Dermis blood vessel endothelial cell (primary cell): ENCODE results near the gene KNDC1. TPM values are rescaled to one million over a fixed set of nuclear protein-coding genes. Genes with fewer than 3 reads are reported as not detected.

ENCODE experiments used
- DNase-seq: peaks from one replicate; pipeline ENCODE4 v3.0.0; 2010
- total RNA-seq: library from RNA; depleted of rRNA; stranded (reverse); fragments of >200 nt; gene quantifications from 2 replicates; pipeline ENCODE4 v1.2.3, GENCODE V29; 2014

KNDC1 gene
- total RNA-seq, 1 donor from 2014 or later, result not detected

DNA sequence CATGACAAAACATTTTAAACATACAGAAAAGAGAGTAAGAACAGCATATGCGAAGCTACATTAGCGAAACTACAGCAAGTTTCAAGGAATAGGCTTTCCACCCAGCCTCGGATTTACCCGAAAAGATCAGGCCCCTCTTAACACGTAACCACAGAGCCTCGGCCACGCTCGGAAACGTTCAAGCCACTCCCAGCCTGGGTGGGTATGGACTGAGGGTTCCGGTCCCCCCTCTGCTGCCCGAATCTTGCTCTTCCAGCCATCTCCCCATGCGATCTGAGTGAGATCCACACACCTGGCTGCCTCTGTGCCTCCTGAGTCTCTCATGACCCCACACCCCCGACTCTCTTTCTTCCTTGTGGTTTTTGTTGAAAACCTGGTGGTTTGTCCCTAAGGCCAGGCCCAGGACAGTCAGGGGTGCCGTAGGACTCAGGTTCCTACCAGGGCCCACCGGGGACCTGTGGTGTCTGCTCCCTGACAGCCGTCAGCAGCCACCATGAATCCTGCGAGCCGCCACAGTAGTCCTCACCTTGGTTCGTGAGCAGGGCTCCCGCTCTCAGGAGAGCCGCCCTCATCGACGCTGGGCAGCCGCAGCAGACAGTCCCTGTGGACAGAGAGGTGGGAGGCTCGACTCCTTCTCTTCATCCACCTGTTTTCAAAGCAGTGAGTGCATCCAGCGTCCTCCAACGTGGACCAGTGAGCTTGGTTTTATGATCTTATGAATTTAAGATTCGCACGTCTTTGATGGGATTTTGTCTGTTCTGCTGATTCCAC is 18.5 kb downstream of the KNDC1 start:
- no peak for DNase-seq

- DNase-seq, result no peak
These were observed 19.1 kb downstream of the KNDC1 start for GRCh38 chr10:133179128-133179520.

- DNase-seq, result no peak
These were observed 19.6 kb downstream of the KNDC1 start for GRCh38 chr10:133179651-133180050.

- DNase-seq, result no peak
These were observed 20.4 kb downstream of the KNDC1 start for GRCh38 chr10:133180192-133180964.

DNA sequence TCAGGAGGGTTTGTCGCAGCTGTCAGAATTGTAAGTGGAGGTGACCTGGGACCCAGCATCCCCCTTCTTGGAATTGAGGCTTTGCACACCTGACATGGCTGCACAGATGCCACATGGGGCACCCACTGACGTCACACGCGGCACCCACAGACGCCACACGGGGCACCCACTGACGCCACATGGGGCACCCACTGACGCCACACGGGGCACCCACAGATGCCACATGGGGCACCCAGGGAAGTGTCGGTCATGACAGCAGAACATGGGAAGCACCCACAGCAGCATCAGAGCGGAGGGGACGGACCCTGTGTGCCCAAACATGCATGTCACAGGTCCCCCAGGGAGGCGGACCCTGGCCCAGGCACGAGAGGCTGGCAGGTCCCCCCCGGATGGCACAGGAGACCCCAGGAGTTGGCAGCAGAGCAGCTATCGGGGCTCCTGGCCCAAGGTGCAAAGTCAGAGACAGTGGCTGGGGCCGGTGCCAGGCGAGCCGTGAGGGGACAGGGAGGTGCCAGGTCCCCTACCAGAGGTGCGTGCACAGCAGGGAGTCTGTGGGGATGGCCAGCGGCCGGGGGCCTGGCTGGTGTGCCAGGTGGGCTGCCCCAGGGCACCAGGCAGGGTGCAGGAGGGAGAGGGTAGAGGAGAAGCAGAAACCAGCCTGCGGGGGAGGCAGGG is 21.1 kb downstream of the KNDC1 start:
- DNase-seq, result no peak

DNA sequence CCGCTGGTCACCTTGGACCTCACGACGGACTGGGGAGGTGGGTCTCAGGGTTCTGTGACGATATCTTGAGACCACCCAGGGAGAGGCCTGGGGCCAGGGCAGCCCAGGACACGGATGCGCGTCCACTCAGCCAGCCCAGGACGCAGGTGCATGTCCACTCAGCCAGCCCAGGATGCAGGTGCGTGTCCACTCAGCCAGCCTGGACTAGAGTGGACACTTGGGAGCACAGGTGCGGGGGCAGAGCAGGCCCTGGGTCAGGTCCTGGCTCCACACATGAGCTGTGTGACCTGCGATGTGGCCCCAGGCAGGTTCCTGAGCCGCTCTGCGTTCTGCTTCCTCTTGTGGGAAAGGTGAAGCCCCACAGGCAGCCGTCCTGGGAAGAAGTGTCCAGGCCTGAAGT is 22.2 kb downstream of the KNDC1 start:
- no peak for DNase-seq

GRCh38 chr10:133182791-133183645 is 23.0 kb downstream of the KNDC1 start:
- DNase-seq, result no peak

DNA sequence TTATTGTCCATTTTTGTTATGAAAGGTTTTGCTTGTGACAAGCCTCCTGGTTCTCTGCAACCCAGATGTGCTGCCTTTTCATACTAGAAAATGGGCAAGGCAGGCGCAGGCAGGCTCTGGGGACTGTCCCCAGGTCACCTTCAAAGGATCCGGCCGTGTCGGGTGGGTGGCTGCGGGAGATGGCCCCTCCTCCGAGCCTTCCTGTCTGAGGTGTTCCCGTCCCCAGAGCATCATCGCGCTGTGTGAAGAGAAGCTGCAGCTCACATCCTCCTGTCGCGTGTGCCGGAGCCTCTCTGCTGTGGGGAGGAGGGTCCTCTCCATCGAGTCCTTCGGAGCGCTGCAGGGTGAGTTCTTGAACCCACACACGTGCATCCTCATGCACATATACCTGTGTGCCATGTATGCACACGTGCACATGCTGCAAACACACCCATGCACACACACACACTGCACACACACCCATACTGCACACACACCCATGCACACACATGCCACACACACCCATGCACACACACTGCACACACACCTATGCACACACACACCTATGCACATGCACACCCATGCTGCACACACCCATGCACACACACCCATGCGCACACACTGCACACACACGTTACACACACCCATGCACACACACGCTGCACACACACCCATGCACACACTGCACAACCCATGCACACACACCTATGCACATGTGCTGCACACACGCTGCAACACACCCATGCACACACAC is 23.8 kb downstream of the KNDC1 start:
- DNase-seq, result no peak

DNA sequence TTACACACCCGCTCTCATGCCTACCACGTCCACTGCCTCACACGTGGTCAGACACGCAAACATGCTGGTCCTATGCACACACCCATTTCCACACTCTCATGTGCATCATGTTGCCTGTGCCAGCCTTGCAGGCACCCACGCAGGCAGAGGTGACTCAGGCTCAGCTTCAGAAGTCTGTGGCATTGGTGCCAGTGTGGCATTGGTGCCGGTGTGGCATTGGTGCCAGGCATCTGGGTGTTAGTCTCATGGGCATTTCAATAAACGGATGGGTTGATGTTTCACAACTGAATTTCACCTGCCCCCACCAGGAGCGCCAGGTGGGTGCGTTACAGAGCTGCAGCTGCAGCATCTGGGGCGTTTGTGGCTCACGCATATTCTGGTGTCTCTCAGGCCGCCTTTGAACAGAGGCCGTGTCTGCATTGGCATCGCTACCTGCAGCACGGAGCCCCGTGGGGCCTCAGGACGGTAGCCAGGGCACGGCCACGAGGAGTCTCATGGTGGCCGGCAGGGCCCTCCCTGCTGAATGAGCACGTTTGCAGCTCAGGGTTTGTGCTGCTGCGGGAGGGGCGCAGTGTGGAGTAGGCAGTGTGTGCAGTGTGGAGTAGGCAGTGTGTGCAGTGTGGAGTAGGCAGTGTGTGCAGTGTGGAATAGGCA is 24.7 kb downstream of the KNDC1 start:
- no peak for DNase-seq

GRCh38 chr10:133185421-133185820 is 25.4 kb downstream of the KNDC1 start:
- no peak for DNase-seq

- no peak for DNase-seq
These were observed 25.9 kb downstream of the KNDC1 start for GRCh38 chr10:133185916-133186315.

GRCh38 chr10:133186416-133187090 is 26.5 kb downstream of the KNDC1 start:
- no peak for DNase-seq

- no peak for DNase-seq
These were observed 27.3 kb downstream of the KNDC1 start for GRCh38 chr10:133187091-133187905.

- DNase-seq, result no peak
These were observed 28.1 kb downstream of the KNDC1 start for GRCh38 chr10:133187906-133188681.

DNA sequence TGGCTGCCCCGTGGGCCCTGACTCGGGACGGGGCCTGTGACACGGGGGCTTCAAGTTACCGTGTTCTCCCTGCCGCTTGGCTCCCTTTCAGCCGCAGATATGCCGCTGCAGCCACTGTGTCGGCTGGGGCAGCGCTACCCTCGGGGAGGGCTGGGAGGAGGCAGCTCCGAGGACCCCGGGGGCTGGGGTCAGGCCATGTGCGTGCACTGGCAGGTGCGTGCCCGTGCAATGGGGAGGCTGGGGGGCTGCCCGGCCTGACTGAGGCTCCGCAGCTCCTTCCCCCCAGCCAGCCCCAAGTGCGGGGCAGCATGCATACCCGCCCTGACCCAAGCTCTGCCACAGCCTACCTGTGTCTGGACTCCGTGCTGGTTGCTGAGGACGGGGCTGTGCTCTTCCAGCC is 29.2 kb downstream of the KNDC1 start:
- DNase-seq, result no peak

DNA sequence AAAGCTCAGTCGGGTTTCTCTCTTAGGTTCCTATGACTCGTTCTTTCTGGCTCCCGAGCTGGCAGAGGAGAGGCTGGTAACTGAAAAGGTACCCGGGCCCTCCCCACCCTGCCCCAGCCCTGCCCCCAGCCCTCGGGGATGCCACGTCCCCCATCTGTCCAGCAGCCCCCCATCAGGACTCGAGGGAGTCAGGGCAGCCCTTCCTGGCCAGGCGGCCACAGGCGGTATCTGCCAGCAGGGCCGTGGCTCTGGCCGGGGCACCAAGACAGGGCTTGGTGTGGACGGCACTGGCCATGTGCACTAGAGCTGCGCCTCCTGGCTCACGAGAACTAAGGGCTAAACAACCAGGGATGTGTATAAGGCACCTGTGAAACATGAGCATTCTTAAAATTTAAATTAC is 29.7 kb downstream of the KNDC1 start:
- DNase-seq, result no peak

DNA sequence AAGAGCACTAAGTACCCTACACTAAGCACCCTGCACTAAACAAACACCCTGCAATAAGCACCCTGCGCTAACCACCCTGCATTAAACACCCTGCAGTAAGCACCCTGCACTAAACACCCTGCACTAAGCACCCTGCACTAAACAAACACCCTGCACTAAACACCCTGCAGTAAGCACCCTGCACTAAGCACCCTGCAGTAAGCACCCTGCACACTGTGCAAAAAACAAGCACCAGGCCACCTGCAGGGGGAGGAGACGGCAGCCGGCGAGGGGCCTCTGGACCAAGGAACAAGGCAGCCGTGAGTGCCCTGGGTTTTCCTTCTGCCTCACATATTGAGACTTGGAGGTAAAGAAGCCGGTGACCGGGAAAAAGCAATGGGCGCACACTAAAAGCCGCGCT is 30.2 kb downstream of the KNDC1 start:
- no peak for DNase-seq

DNA sequence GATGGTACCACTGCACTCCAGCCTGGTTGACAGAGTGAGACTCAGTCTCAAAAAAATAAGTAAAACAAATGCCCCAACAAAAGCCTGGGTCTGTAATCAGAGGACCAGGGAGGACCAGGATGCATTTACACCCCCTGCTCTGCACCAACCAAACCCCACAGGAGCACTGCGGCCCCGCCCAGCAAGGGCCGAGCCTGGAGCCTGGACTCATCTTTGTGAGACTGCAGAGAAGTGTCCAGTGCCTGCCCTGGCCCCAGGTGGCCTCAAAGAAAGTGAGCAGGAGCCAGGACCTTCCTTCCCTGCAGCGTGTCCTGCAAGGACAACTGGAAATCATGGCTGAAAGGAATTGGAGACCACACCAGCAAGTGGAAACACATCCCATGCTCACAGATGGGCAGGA is 31.6 kb downstream of the KNDC1 start:
- DNase-seq, result no peak

DNA sequence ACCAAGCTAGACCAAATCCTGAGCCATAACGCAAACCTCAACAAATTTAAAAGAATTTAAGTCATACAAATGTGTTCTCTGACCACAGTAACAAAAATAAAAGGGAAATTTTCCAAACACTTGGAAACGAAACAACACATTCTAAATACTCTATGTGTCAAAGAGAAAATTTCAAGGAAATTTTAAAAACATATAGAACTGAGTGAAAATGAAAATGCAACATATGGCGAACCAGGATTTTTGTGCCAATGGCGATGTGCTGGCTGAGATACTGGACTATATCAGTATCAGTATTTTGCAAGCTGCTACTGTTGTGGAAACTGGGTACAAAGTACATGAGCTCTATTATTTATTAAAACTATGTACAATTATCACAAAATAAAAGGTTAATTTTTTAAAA is 34.1 kb downstream of the KNDC1 start:
- DNase-seq, result no peak
